Testis (tissue), 3 donors: ENCODE results near the gene TCP11. TPM values are rescaled to one million over a fixed set of nuclear protein-coding genes. Genes with fewer than 3 reads are reported as not detected.

Experiments
- DNase-seq: peaks from one replicate; pipeline ENCODE4 v3.0.0-alpha.2; 2019
- H3K27ac ChIP-seq, 2 donors: fragments of 200-600 bp; sonication (generic); one replicate each; pipeline ENCODE4 v1.5.1; 2019
- H3K27me3 ChIP-seq: fragments of 200-600 bp; sonication (generic); one replicate; pipeline ENCODE4 v1.5.1; 2019
- H3K36me3 ChIP-seq: fragments of 200-600 bp; sonication (generic); one replicate; pipeline ENCODE4 v1.5.1; 2017; ENCODE audit warnings: low read depth; ENCODE audit errors: missing control alignments
- H3K4me1 ChIP-seq: fragments of 200-600 bp; sonication (generic); one replicate; pipeline ENCODE4 v1.5.1; 2019
- H3K4me3 ChIP-seq, 2 donors: fragments of 200-600 bp; sonication (generic); one replicate each; pipeline ENCODE4 v1.5.1; 2017 to 2019
- H3K9me3 ChIP-seq: fragments of 200-600 bp; sonication (generic); one replicate; pipeline ENCODE4 v1.5.1; 2017
- CTCF ChIP-seq, 3 experiments: fragments of 450-650 bp in 2 of 3; fragments of 200-600 bp in 1 of 3; sonication (generic) in 1 of 3; IDR thresholded peaks; one replicate each; pipeline ENCODE4 v1.5.1; 2016 to 2019; ENCODE audit warnings: antibody characterized with exemption in 3 of 3, mild to moderate bottlenecking in 2 of 3, moderate library complexity in 1 of 3
- POLR2A ChIP-seq: fragments of 450-650 bp; IDR thresholded peaks from one replicate; pipeline ENCODE4 v1.6.1; 2017; ENCODE audit warnings: antibody characterized with exemption, mild to moderate bottlenecking, moderate library complexity
- WGBS, 2 donors: methylation state at CpG; one replicate each; pipeline ENCODE4 v1.1.5; 2018; 5-methylcytosine and 5-hydroxymethylcytosine counted together
- intact Hi-C: fragments of 100-400 bp; cut with DNase I; formaldehyde crosslinking; loops from one replicate; pipeline ENCODE4 v1.15.1; 2023; ENCODE audit warnings: low total_unique reads
- polyA plus RNA-seq: library from polyadenylated mRNA; stranded (reverse); fragments of 350-450 nt; fragmentation: Illumina TruSeq; extraction: RNeasy Lipid Tissue Mini Kit (QIAGEN cat#74804); gene quantifications from one replicate; pipeline ENCODE4 v1.2.3, GENCODE V29; 2014; ENCODE audit warnings: low read depth, low replicate concordance; ENCODE audit not compliant: insufficient read depth
- total RNA-seq, 2 donors: library from RNA; depleted of rRNA; stranded (reverse); fragments of >200 nt; gene quantifications; one replicate each; pipeline ENCODE4 v1.2.3, GENCODE V29; 2016

Gene TCP11
- total and polyA plus RNA-seq, 3 donors from 2014 or later = 193 to 1,044 (median 639) TPM

- no peaks in the 10 kb centered on the region for H3K4me1 ChIP-seq
- H3K9me3 ChIP-seq = no peaks in the 10 kb centered on the region
- H3K36me3 ChIP-seq = no peaks in the 10 kb centered on the region
- no peaks in the 10 kb centered on the region for H3K27me3 ChIP-seq
- DNase-seq = peak; percentile 50
- TF ChIP-seq CTCF (IDR thresholded peaks at IDR 0.05) (no peak), POLR2A (no peak)
- intact Hi-C loops = no loop called here
- H3K4me3 ChIP-seq = no peak overlapping the region
- peak overlapping the region in 1 of 2 donors; percentile 1 for H3K27ac ChIP-seq
- WGBS, 2 donors = 43 to 52% methylated on average over 5 of the region's 5 CpGs
Observed at GRCh38 chr6:35181308-35181932, 40.3 kb upstream of the TCP11 start.

DNA sequence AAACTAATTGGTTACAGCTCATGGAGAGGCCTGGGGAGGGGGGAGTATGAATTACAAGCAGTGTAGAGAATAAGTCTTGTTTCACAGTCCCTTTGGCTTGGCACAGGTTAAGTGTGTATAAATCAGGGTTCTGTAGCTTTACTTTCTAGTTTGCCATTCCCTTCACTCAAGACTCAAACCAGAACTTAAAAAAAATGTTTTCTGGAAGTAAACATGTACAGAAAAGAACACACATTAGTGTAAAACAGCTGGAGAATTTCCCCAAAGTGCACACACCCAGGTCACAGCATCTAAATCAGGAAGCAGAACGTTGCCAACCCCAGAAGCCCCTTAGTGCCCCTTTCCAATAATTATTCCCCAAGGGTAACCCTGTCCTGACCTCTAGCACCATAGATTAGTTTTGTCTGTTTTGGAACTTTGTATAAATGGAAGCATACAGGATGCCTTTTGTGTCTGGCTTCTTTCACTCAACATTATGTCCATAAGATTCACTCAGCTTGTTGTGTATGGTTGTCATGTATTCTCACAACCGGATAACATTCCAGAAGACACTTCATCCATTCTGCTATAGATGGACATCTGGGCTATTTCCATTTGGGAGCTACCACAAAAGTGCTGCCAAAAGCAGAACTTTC, 38.9 kb upstream of the TCP11 start:
- H3K4me3 ChIP-seq = no peak overlapping the region
- 58 to 65% methylated on average over 2 of the region's 2 CpGs for WGBS, 2 donors
- no peak for DNase-seq
- no peaks in the 10 kb centered on the region for H3K4me1 ChIP-seq
- H3K27me3 ChIP-seq = no peaks in the 10 kb centered on the region
- no peaks in the 10 kb centered on the region for H3K36me3 ChIP-seq
- intact Hi-C loops = no loop called here
- H3K9me3 ChIP-seq = no peaks in the 10 kb centered on the region
- TF ChIP-seq CTCF (IDR thresholded peaks at IDR 0.05) = no peak
- no peak for TF ChIP-seq POLR2A
- H3K27ac ChIP-seq = no peak overlapping the region

- no peak overlapping the region for H3K4me3 ChIP-seq
- no peaks in the 10 kb centered on the region for H3K36me3 ChIP-seq
- H3K9me3 ChIP-seq = no peaks in the 10 kb centered on the region
- 86 to 94% methylated on average over 5 of the region's 5 CpGs for WGBS, 2 donors
- no peak overlapping the region for H3K27ac ChIP-seq
- no peaks in the 10 kb centered on the region for H3K27me3 ChIP-seq
- H3K4me1 ChIP-seq = no peaks in the 10 kb centered on the region
- TF ChIP-seq CTCF (IDR thresholded peaks at IDR 0.05) = no peak
- TF ChIP-seq POLR2A = no peak
- DNase-seq = no peak
- intact Hi-C loops = no loop called here
Observed at GRCh38 chr6:35178932-35179832, 38.0 kb upstream of the TCP11 start.

- intact Hi-C loops = no loop called here
- no peaks in the 10 kb centered on the region for H3K4me1 ChIP-seq
Observed at GRCh38 chr6:35178012-35178411, 36.9 kb upstream of the TCP11 start.

More at GRCh38 chr6:35178012-35178411, 36.9 kb upstream of the TCP11 start:
- Histone ChIP-seq H3K27me3 (no peaks in the 10 kb centered on the region), H3K9me3 (no peaks in the 10 kb centered on the region), H3K27ac (no peak overlapping the region), H3K4me3 (no peak overlapping the region), H3K36me3 (no peaks in the 10 kb centered on the region)
- WGBS, 2 donors = 74 to 82% methylated on average over 2 of the region's 2 CpGs
- TF ChIP-seq POLR2A (no peak), CTCF (IDR thresholded peaks at IDR 0.05) (no peak)
- DNase-seq = no peak
